Vagina (tissue), 2 donors: ENCODE data around the gene CCDC85C.

ENCODE experiments used
- POLR2AphosphoS5 ChIP-seq, 2 donors: sonication (generic); formaldehyde crosslinking; IDR thresholded peaks; one replicate each; pipeline ENCODE4 v1.9.0; 2017; ENCODE audit warnings: antibody characterized with exemption in 2 of 2, mild to moderate bottlenecking in 2 of 2, low read depth in 1 of 2; ENCODE audit not compliant: insufficient read depth in 1 of 2
- TF ChIP-seq, protein P1 (sequence below), 3 experiments: fragments of 450-650 bp in 2 of 3; fragments of 200-600 bp in 1 of 3; sonication (generic) in 1 of 3; IDR thresholded peaks; one replicate each; pipeline ENCODE4 v1.5.1; 2017 to 2019; ENCODE audit warnings: antibody characterized with exemption in 3 of 3, mild to moderate bottlenecking in 2 of 3, moderate library complexity in 2 of 3

GRCh38 chr14:99589031-99589441 lies 15.0 kb downstream of the CCDC85C start:
- TF ChIP-seq, protein P1, sequence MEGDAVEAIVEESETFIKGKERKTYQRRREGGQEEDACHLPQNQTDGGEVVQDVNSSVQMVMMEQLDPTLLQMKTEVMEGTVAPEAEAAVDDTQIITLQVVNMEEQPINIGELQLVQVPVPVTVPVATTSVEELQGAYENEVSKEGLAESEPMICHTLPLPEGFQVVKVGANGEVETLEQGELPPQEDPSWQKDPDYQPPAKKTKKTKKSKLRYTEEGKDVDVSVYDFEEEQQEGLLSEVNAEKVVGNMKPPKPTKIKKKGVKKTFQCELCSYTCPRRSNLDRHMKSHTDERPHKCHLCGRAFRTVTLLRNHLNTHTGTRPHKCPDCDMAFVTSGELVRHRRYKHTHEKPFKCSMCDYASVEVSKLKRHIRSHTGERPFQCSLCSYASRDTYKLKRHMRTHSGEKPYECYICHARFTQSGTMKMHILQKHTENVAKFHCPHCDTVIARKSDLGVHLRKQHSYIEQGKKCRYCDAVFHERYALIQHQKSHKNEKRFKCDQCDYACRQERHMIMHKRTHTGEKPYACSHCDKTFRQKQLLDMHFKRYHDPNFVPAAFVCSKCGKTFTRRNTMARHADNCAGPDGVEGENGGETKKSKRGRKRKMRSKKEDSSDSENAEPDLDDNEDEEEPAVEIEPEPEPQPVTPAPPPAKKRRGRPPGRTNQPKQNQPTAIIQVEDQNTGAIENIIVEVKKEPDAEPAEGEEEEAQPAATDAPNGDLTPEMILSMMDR (IDR thresholded peaks at IDR 0.05) = no peak
- TF ChIP-seq POLR2AphosphoS5 (IDR thresholded peaks at IDR 0.05; ENCODE audit: insufficient read depth in 1 of 2, low read depth in 1 of 2) = no peak
